GM18519 (cell line): ENCODE data around the gene OR2L3.
"Not testable (repeated sequence)": the region's sequence is repeated elsewhere in the genome, so short reads cannot be mapped to it uniquely, and the experiment has no call there.

Experiments
- ATAC-seq: cut with Tn5 transposase; IDR thresholded peaks from one replicate; pipeline ENCODE4 v1.9.1; 2021; ENCODE audit warnings: mild to moderate bottlenecking, moderate library complexity; ENCODE audit not compliant: unreplicated experiment, low FRiP score

OR2L3 gene, protein sequence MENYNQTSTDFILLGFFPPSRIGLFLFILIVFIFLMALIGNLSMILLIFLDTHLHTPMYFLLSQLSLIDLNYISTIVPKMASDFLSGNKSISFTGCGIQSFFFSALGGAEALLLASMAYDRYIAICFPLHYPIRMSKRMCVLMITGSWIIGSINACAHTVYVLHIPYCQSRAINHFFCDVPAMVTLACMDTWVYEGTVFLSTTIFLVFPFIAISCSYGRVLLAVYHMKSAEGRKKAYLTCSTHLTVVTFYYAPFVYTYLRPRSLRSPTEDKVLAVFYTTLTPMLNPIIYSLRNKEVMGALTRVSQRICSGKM

DNA sequence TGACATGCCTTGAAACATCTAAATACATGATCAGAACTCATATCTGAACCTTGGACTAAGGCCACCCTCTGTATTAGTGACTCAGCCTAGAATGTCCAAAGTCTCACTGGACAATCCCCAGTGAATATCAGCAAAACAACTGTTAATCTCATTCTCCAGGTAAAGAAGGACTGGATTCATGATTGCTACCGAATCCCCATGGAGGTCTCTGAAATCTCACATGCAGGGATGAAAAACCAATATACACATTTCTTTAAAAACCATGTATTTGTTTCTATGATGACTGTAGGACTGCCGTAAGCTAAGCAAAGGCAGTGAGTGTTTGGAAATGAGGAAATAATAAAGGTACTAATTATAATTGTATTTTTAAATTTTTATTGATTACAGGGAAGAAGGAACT is at the start of gene OR2L3:
TSS of gene OR2L3 (plus strand) at position 301 of the 400 bp plus-strand sequence. CDS start 13,846 bp downstream, outside the sequence.
- no peak for ATAC-seq

DNA sequence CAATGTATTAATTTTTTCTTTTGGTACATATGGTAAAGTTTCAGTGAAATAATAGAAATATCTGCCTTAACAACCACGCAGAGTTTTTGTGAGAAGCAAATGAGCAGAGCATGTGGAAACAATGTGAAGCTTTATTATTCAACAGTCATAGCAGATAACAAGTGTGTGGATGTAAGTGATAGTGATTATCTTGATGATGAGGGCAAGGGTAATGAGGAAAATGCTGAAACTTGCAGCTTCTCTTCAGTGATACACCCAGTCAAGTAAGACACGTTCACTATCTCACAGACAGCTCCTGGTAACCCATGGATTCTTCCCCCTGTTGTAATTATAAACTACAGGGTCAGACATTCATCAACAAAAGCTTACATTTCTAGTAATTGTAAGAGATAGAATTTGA is 47.8 kb upstream of the OR2L3 start:
- no peak for ATAC-seq

DNA sequence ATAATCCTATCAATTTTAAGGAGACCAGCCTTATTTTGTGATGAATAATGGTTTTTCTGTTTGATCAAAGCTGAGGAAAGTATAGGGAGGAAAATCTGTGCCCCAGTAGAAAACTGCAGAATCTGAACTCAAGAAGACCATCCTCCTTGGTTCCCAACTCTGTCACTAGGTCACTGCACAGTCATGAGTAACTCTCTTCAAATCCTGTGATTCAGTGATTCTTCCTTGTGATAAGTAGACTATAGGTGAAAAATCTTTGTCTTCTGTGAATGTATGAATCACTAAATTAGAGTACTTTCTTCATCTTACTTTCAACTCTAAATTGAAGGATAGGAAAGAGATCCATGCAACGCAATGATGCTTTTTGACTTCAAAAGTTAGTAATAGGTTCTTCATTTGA is 46.5 kb upstream of the OR2L3 start:
- no peak for ATAC-seq

DNA sequence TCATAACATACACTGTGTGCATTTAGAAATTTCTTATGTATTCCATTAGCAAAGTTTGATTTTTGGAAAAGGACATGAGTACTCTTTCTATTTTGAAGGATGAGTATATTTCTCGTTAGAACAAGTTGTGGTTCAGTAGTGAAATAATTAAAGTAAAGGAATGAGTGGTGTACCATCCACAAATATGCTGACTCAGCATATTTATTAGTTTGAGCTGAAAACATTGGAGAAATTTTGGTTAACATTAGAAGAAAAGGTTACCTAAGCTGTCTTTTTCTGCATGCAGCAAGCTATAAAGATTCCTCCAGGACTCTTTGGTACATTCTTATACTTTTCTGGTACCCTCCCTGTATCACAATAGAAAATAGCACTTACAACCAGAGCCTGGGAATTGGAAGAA is 38.9 kb upstream of the OR2L3 start:
- no peak for ATAC-seq

DNA sequence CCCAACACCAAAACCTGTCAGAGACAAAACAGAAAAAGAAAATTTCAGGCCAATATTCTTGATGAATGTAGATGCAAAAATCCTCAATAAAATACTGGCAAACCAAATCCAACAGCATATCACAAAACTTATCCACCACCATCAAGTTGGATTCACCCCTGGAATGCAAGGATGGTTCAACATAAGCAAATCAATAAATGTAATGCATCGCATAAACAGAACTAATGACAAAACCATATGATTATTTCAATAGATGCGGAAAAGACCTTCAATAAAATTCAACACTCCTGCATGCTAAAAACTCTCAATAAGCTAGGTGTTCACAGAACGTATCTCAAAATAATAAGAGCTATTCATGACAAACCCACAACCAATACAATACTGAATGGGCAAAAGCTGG is 37.0 kb upstream of the OR2L3 start:
- ATAC-seq = no peak

DNA sequence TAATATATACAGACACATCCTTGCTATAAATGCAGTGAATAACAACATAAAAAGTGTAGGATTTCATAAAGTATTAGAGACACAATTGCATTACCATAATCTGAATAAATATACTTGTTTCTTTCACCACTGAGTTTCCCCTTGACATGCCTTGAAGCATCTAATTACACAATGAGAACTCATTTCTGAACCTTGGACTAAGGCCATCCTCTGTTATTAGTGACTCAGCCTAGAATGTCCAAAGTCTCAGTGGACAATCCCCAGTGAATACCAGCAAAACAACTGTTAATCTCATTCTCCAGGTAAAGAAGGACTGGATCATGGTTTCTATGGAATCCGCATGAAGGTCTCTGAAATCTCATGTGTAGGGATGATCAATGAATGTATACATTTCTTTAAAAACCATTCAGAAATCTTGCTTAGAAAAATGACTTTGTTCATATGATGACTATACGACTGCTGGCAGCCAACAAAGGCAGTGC is 33.4 kb upstream of the OR2L3 start, which contains the start of gene OR2L5:
TSS of gene OR2L5 (plus strand) at position 432 of the 482 bp plus-strand sequence. CDS start 8,288 bp downstream, outside the sequence.
- ATAC-seq = no peak

DNA sequence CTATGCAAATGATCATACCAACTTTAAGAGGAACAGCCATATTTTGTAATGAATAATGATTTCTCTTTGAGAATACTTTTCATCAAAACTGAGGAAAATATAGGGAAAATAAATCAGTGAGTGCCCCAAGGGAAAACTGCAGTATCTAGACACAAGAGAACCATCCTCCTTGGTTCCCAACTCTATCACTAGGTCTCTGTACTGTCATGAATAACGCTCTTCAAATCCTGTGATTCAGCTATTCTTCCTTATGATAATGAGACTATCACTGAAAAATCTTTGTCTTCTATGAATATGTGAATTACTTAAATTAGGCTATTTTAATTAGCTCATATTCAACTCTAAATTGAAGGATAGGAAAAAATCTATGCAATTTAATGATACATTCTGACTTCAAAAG is 30.8 kb upstream of the OR2L3 start:
- ATAC-seq = no peak

DNA sequence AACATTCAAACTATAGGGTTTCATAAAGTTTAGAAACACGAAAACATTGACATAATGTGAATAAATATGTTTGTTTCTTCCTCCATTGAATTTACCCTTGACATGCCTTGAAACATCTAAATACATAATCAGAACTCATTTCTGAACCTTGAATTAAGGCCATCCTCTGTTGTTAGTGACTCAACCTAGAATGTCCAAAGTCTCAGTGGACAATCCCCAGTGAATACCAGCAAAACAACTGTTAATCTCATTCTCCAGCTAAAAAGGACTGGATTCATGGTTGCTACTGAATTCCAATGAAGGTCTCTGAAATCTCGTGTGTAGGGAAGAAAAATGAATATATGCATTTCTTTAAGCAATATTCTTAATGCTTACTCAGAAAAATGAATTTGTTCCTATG is 16.9 kb upstream of the OR2L3 start, which contains the start of gene OR2L2:
TSS of gene OR2L2 (plus strand) at position 301 of the 400 bp plus-strand sequence. CDS start 8,198 bp downstream, outside the sequence.
- ATAC-seq = no peak

DNA sequence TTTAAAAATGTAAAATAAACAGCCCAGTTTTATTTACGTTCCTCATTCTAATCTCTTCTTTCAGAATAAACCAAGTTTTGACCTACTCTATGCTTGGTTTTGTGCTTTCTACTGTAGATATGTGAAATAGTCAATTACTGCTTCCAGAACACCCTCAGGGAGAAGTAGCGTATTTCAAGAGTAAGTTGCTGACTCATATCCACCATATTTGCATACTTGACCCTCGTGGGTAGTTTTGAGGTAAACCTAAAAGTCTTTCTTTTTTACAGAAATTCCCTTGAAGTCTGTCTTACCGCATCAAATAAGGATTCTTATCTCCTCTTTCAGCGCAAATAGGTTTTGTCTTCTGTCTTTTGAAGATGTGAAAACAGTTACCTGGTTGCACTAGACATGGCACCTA is 1.4 kb upstream of the OR2L3 start:
- peak; percentile 61 for ATAC-seq

DNA sequence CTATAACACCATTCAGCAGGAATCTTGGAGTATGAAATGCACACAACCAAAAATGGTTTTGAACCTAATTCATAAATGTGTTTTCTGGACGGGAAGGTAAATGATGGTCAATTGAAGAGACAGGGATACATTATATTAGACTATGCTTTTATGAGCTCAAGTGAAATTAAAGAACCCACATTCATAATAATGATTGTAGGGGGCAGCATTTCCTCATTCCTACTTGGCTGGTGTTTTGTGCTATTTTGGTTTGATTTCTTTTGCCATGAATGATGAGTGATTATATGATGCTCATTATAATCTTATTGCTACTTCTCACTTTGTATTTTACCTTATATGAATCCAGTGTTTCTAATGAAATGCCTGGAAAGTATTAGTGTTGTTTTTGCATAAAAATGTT is 372 bp downstream of the OR2L3 start:
- no peak for ATAC-seq

DNA sequence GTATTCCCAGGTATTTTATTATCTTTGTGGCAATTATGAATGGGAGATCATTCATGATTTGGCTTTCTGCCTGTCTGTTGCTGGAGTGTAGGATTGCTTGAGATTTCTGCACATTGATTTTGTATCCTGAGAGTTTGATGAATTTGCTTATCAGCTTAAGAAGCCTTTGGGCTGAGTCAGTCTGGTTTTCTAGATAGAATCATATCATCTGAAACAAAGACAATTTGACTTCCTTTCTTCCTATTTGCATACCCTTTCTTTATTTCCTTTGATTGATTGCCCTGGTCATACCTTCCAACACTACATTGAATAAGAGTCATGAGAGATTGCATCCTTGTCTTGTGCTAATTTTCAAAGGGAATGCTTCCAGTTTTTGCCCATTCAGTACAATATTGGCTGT is 8.0 kb downstream of the OR2L3 start:
- no peak for ATAC-seq

DNA sequence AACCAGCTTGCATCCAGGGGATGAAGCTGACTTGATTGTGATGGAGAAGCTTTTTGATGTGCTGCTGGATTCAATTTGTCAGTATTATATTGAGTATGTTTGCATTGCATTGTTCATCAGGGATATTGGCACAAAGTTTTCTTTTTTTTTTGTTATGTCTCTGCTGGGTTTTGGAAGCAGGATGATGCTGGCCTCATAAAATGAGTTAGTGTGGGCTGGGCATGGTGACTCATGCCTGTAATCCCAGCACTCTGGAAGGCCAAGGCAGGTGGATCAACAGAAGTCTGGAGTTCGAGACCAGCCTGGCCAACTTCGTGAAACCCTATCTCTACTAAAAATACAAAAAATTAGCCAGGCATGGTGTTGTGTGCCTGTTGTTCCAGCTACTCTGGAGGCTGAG is 8.6 kb downstream of the OR2L3 start:
- no peak for ATAC-seq

DNA sequence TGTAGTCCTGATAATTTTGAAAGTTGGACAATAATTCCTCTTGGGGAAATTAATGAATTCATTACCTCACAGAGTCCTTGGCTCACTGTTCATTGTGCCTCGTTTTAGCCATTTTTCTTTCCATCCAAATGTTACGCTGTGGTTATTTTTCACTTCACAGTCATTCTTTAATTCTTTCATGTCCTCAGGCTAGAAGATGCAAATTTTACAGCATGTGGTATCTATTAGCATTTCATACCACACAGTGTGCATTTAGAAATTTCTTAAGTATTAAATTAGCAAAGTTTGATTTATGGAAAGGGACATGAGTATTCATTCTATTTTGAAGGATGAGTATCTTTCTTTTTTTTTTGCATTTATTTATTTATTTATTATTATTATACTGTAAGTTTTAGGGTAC is 18.4 kb downstream of the OR2L3 start:
- ATAC-seq = no peak

DNA sequence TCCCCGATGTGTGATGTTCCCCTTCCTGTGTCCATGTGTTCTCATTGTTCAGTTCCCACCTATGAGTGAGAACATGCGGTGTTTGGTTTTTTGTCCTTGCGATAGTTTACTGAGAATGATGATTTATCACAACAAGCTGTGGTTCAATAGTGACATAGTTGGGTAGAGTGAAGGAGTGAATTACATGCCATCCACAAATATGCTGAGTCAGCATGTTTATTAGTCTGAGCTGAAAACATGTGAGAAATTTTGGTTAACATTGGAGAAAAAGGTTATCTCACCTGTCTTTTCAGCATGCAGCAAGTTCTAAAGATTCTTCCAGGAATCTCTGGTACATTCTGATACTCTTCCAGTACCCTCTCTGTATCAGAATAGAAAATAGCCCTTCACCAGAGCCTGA is 19.0 kb downstream of the OR2L3 start:
- ATAC-seq = no peak

DNA sequence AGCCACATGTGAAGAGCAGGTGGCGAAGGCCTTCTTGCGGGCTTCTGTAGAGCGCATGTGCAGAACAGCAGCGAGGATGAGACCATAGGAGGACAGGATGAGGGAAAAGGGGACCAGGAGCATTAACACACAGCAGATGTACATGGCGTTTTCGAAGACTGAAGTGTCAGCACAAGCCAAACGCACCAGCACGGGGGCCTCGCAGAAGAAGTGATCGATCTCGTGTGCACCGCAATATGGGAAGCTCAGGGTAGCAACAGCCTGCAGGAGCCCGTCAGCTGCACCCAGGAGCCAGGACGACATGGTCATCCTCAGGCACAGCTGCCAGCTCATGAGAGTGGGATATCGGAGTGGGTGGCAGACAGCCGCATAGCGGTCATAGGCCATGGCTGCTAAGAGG is 37.2 kb downstream of the OR2L3 start:
- not testable (repeated sequence) for ATAC-seq

DNA sequence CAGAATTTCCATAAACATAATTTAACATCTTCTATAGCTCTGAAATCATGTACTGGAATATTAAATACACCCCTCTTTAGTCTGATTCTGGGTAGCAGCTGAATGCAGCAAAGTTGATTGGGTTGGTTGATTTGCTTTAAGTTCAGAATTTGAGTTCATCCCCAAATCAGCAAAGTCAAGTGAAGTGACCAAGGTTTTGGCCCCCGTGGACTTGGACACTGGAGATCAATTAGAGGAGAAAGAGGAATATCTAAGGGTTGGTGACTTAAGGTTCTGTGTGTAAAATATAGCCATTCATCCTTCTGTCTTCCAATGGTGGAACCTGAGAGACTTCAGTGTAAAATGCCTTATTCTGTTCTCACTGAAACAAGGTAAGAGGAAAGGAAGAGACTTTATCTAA is 48.2 kb downstream of the OR2L3 start, which contains the start of gene OR2L13:
TSS of gene OR2L13 (plus strand) at position 301 of the 400 bp plus-strand sequence. CDS start 4,192 bp downstream, outside the sequence.
- ATAC-seq = no peak

DNA sequence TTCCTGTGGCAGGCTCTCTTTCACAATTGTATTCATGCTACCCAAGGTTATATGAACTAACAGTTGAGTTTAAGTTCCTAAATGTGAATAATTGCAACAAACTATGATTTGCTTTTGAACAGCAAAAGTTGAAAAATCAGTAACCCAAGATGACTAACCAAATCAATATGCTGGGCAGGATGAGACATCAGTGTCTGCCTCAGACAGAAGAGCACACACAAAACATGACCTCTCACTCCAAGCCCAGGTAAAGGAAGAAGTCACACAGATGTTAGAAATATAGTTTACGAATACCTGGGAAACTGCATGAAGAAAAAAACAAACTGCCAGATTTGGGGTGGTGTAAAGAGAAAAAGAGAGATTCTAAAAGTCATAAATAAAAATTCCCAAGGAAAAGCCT is 51.9 kb downstream of the OR2L3 start:
- ATAC-seq = no peak

DNA sequence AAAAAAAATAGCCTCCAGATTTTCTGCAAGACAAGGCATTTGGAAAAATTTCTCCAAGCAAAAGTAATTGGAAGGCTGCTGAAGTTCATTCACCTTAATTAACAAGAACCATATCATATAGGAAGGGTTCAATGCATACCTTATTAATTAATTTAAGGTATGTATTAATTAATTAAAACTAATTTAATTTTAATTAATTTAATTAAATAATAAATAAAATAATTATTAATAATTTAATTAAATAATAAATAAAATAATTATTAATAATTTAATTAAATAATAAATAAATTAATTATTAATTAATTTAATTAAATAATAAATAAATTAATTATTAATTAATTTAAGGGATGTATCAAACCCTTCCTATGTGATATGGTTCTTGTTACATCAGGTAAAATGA is 56.2 kb downstream of the OR2L3 start:
- ATAC-seq = no peak

DNA sequence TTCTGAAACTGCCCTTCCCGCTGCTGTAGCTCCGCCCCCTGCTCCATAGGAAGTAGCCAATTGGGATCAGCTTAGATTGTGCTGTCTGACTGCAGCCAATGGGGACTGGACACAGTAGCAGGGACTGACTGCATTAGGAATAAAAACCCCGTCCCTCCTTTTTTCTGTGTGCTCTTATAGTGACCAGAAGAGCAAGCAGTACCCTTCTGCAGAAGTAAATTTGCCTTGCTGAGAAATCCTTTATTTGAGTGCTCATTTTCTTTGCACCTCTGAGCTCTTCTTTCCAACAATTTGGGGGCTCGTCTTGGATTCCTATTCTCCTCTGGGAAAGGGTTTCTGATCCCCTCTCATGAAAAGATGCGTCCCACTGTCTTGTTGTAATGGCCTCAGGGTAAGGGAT is 64.5 kb downstream of the OR2L3 start:
- ATAC-seq = no peak
